ENCODE data around the gene MCM3AP.

The MCM3AP gene

DNA sequence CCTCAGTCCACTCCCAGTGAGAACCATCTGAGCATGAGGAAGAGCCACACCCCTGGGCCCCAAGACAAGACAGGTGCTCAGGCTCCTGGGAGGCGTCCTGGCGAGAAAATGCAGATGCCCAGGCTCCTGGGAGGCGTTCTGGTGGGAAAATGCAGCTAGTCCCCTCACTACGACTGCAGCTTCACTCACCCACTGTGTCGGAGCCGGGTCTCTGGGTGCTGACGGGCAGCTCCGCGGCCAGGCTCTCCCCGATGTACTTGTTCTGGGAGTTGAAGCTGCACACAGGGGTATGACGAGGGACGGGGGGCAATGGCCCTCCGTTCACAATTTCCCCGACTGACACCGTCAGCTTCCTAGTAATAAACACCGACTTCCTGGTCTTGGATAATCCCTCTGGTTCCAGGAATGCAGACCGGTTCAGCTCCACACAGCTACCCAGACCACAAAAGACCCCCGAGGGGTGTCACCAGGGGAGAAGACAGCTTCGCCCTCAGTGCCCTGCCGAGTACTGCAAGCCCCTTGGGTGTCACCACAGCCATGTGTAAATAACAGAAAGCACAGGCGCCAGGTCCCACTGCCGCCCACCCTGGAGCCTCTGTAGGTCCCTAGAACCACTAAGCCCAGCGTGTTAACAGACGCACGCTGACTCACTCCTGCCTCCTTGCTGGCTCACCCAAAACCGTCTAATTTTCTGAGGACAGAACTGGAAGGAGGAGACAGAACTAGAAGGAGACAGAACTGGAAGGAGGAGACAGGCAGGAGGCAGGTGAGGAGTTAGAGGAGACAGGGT lies 19.5 kb downstream of the MCM3AP start:
- no peak; the same call in 2 of the 3 replicates for ATAC-seq (ENCODE audit: insufficient read depth, low read depth)
- Histone ChIP-seq H3K4me2 (ENCODE audit: insufficient read depth, low read length) (no peak overlapping the region), H3K79me2 (ENCODE audit: insufficient read depth, low read length) (peaks cover 2% of the 10 kb centered on the region; the same call in 1 of the 2 replicates), H2AFZ (ENCODE audit: low read depth, low read length) (no peak overlapping the region), H3K4me3 (ENCODE audit: low read depth in 1 of 2, low read length in 2 of 2) (no peak overlapping the region), H4K20me1 (ENCODE audit: insufficient read depth, low read length) (peaks cover 34% of the 10 kb centered on the region), H3K27me3 (ENCODE audit: insufficient read depth, low read length, poor library complexity) (no peaks in the 10 kb centered on the region), H3K9ac (ENCODE audit: low read depth, low read length) (no peak overlapping the region), H3K27ac (ENCODE audit: low read length) (no peak overlapping the region), H3K36me3 (ENCODE audit: insufficient read depth, low read length) (peaks cover 83% of the 10 kb centered on the region), H3K9me3 (ENCODE audit: insufficient read depth, low read length, severe bottlenecking) (no peaks in the 10 kb centered on the region), H3K4me1 (ENCODE audit: insufficient read depth, low read length) (no peaks in the 10 kb centered on the region)
- DNase-seq, result no peak
- TF ChIP-seq, protein P1, sequence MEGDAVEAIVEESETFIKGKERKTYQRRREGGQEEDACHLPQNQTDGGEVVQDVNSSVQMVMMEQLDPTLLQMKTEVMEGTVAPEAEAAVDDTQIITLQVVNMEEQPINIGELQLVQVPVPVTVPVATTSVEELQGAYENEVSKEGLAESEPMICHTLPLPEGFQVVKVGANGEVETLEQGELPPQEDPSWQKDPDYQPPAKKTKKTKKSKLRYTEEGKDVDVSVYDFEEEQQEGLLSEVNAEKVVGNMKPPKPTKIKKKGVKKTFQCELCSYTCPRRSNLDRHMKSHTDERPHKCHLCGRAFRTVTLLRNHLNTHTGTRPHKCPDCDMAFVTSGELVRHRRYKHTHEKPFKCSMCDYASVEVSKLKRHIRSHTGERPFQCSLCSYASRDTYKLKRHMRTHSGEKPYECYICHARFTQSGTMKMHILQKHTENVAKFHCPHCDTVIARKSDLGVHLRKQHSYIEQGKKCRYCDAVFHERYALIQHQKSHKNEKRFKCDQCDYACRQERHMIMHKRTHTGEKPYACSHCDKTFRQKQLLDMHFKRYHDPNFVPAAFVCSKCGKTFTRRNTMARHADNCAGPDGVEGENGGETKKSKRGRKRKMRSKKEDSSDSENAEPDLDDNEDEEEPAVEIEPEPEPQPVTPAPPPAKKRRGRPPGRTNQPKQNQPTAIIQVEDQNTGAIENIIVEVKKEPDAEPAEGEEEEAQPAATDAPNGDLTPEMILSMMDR (IDR thresholded peaks at IDR 0.05; ENCODE audit: borderline replicate concordance, extremely low read depth, low read length, poor library complexity, severe bottlenecking), result no peak
- no peak for TF ChIP-seq EZH2 (IDR thresholded peaks at IDR 0.05; ENCODE audit: borderline replicate concordance, low read depth, low read length, severe bottlenecking)

DNA sequence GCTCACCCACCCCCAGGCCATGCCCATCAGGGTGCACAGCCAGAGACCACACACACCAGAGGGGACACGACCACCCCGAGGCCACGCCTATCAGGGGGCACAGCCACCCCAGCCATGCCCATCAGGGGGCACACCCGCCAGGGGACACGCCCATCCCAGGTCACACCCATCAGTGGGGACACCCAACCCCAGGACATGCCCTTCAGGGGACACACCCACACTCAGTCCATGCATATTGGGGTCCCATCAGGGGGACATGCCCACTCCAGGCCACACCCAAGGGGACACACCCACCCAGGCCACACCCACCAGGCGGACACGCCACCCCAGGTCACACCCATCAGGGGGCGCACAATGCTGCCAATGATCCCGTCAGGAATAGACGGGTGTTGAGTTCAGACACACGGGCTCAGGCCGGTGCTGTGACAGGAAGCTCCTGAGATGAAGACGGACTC lies 20.7 kb downstream of the MCM3AP start:
- ATAC-seq (ENCODE audit: insufficient read depth, low read depth), result 0 out of 3 replicates have a peak, but pooled peaks have one; percentile 19
- Histone ChIP-seq H2AFZ (ENCODE audit: low read depth, low read length) (no peak overlapping the region), H3K27me3 (ENCODE audit: insufficient read depth, low read length, poor library complexity) (no peaks in the 10 kb centered on the region)

DNA sequence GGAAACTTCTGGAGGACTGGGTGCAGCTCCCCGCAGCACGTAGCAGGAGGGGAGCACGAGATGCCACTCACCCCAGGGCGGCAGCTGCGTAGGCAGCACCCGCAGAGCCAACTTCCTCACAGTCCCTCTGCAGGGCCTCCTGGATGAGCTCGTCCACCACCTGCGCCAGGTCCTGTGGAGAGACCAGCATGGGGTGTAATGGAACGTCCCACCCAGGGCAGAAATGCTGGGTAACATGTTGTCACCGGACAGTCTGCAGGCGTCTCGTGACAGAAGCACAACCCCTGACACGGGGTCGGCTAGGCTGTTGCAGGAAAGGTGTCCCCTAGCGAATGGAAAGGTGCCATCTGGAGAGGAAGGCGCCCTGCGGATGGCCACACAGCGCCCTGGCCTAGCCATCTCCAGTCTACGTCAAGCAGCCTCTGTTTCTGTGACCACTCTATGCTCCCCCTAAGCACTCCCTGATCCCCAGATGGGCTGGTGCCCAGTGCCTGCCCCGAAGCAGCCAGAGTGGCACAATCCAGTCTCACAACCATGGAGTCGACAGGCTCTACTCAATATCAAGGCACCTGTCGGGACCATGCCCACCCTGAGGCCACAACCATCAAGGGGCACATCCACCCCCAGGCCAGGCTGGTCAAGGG lies 21.2 kb downstream of the MCM3AP start:
- ATAC-seq (ENCODE audit: insufficient read depth, low read depth), result no peak
- Histone ChIP-seq H3K36me3 (ENCODE audit: insufficient read depth, low read length) (peaks cover 83% of the 10 kb centered on the region), H3K27me3 (ENCODE audit: insufficient read depth, low read length, poor library complexity) (no peaks in the 10 kb centered on the region)

More for the DNA sequence above, 20.7 kb downstream of the MCM3AP start:
- H3K36me3 ChIP-seq (ENCODE audit: insufficient read depth, low read length), result peaks cover 83% of the 10 kb centered on the region
- H3K9me3 ChIP-seq (ENCODE audit: insufficient read depth, low read length, severe bottlenecking), result no peaks in the 10 kb centered on the region
- peaks cover 35% of the 10 kb centered on the region for H4K20me1 ChIP-seq (ENCODE audit: insufficient read depth, low read length)
- no peak for DNase-seq
- H3K4me3 ChIP-seq (ENCODE audit: low read depth in 1 of 2, low read length in 2 of 2), result no peak overlapping the region
- H3K4me2 ChIP-seq (ENCODE audit: insufficient read depth, low read length), result no peak overlapping the region
- no peak overlapping the region for H3K27ac ChIP-seq (ENCODE audit: low read length)
- no peak overlapping the region for H3K9ac ChIP-seq (ENCODE audit: low read depth, low read length)
- H3K4me1 ChIP-seq (ENCODE audit: insufficient read depth, low read length), result no peaks in the 10 kb centered on the region
- TF ChIP-seq, protein P1 (IDR thresholded peaks at IDR 0.05; ENCODE audit: borderline replicate concordance, extremely low read depth, low read length, poor library complexity, severe bottlenecking), result peak; percentile 7
- no peak for TF ChIP-seq EZH2 (IDR thresholded peaks at IDR 0.05; ENCODE audit: borderline replicate concordance, low read depth, low read length, severe bottlenecking)
- peaks cover 2% of the 10 kb centered on the region; the same call in 1 of the 2 replicates for H3K79me2 ChIP-seq (ENCODE audit: insufficient read depth, low read length)

More for the DNA sequence above, 21.2 kb downstream of the MCM3AP start:
- Histone ChIP-seq H3K9me3 (ENCODE audit: insufficient read depth, low read length, severe bottlenecking) (no peaks in the 10 kb centered on the region), H4K20me1 (ENCODE audit: insufficient read depth, low read length) (peaks cover 31% of the 10 kb centered on the region), H3K79me2 (ENCODE audit: insufficient read depth, low read length) (peaks cover 2% of the 10 kb centered on the region; the same call in 1 of the 2 replicates), H2AFZ (ENCODE audit: low read depth, low read length) (no peak overlapping the region), H3K4me2 (ENCODE audit: insufficient read depth, low read length) (no peak overlapping the region), H3K9ac (ENCODE audit: low read depth, low read length) (no peak overlapping the region), H3K4me3 (ENCODE audit: low read depth in 1 of 2, low read length in 2 of 2) (no peak overlapping the region), H3K4me1 (ENCODE audit: insufficient read depth, low read length) (no peaks in the 10 kb centered on the region), H3K27ac (ENCODE audit: low read length) (no peak overlapping the region)
- TF ChIP-seq, protein P1 (IDR thresholded peaks at IDR 0.05; ENCODE audit: borderline replicate concordance, extremely low read depth, low read length, poor library complexity, severe bottlenecking), result no peak
- no peak for TF ChIP-seq EZH2 (IDR thresholded peaks at IDR 0.05; ENCODE audit: borderline replicate concordance, low read depth, low read length, severe bottlenecking)
- DNase-seq, result no peak
